ENCODE data around the gene PIK3C2A.

The PIK3C2A gene

GRCh38 chr11:17218403-17218802, 10.6 kb upstream of the PIK3C2A start:
- DNase-seq (ENCODE audit: low read depth in 3 of 3, low spot score in 1 of 3) = no peak

- no peak for DNase-seq (ENCODE audit: low read depth in 3 of 3, low spot score in 1 of 3)
Observed at GRCh38 chr11:17217401-17217800, 9.6 kb upstream of the PIK3C2A start.

GRCh38 chr11:17214338-17214737, 6.6 kb upstream of the PIK3C2A start:
- no peak for DNase-seq (ENCODE audit: low read depth in 3 of 3, low spot score in 1 of 3)

- DNase-seq (ENCODE audit: low read depth in 3 of 3, low spot score in 1 of 3) = no peak
Observed at GRCh38 chr11:17211286-17211685, 3.5 kb upstream of the PIK3C2A start.

- no peak for DNase-seq (ENCODE audit: low read depth in 3 of 3, low spot score in 1 of 3)
Observed at GRCh38 chr11:17209939-17210245, 2.1 kb upstream of the PIK3C2A start.

DNA sequence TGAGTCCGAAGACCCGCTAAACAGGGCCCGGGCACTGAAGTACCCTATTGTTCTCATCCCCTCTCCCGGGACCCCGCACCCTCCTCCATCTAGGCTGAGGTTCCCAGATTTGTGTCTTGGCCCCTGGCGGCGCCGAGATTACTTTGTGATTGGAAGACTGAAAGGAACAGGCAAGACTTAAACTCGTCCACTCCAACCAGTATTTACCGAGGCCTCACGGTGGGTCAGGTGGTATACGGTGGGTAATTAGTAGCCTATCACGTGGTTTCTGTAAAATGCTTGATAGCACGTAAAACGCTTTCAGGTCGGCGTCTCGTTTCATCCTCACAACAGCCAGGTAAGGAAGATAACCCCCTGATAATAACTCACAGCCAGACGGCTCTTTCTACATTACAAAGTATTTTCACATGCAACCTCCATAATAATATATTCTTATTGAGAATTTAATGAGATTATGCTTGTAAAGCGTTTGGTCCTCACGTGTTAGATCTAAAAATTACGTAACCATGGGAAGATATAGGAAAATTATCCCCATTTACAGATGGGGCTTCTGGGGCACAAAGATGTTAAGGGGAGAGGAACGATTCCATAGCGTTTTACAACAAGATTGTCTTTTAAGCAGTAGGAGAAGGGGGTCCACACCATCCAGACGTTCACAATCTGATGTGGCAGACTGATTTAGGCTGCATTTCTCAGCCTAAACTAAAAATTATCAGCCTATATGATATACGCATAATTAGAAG, 642 bp upstream of the PIK3C2A start:
- no peak for DNase-seq (ENCODE audit: low read depth in 3 of 3, low spot score in 1 of 3)

GRCh38 chr11:17206463-17206862, 1.3 kb downstream of the PIK3C2A start:
- no peak for DNase-seq (ENCODE audit: low read depth in 3 of 3, low spot score in 1 of 3)

DNA sequence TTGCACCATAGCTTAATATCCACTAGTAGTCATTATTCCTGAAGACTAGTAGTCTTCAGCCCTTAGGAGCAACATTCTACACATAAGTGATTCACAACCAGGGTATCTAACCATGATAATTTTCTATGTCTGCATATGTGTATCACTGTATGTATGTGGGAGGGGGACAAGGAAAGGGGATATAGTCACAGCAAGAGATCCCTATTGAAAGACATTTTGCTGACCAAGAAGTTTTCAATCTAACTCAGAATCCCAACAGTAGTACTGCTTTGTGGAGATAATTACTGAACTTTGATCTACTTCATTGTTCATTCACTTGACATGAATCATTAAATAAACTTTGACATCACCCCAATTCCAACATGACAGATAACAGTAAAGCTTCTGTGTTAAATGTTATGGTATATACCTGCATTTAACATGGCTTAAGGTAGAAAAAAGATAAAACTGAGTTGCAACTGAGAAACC, 10.3 kb downstream of the PIK3C2A start:
- DNase-seq (ENCODE audit: low read depth in 3 of 3, low spot score in 1 of 3) = no peak

DNA sequence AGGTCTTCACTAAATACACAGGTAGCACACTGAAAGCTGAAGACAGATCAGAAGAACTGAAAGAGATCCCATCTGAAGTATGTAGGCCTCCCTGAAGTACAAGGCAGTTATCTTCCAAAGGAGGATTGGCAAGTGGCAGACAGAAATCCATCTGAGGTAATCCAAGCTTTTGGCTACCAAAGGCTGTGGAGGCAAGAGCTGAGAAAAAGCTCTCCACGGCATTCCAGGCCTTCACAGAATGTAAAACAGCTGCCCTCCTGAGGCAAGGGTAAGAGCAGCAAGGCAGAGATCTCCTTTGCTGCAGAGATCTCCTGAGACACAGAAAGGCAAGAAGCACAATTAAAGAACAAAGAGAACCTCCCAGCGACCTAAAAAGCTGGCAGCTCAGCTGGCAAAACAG, 19.1 kb downstream of the PIK3C2A start:
- no peak for DNase-seq (ENCODE audit: low read depth in 3 of 3, low spot score in 1 of 3)

DNA sequence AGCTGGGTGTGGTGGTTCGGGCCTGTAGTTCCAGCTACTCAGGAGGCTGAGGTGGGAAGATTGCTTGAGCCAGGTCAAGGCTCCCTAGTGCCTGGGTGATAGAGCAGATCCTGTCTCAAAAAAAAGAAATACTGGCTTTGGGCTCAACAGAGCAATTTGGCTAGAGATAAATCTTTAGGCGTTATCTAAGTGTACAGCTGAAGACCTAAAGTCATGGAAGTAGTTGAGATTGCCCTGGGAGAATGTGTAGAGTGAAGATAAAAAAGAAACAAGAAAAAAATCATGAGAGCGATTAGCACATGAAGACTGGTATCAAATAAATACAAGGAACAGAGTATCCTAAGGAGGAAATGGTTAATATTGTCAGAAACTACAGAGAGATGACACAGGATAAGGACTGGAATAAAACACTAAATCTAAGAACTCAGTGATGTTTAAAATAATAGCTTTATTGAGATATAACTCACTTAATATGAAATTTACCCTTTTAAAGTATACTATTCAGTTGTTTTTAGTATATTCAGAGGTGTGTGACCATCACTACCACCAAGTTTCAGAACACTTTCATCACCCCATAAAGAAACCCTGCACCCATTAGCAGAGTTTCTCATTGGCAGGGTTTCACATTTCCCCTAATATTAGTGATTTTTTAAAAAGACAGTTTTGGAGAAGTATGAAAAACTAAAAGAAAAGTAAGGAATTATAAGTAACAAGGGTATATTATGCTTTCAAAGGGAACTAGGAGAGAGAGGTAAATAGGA, 20.7 kb downstream of the PIK3C2A start:
- DNase-seq (ENCODE audit: low read depth in 3 of 3, low spot score in 1 of 3) = no peak

- DNase-seq (ENCODE audit: low read depth in 3 of 3, low spot score in 1 of 3) = no peak
Observed at GRCh38 chr11:17185938-17186337, 21.8 kb downstream of the PIK3C2A start.

DNA sequence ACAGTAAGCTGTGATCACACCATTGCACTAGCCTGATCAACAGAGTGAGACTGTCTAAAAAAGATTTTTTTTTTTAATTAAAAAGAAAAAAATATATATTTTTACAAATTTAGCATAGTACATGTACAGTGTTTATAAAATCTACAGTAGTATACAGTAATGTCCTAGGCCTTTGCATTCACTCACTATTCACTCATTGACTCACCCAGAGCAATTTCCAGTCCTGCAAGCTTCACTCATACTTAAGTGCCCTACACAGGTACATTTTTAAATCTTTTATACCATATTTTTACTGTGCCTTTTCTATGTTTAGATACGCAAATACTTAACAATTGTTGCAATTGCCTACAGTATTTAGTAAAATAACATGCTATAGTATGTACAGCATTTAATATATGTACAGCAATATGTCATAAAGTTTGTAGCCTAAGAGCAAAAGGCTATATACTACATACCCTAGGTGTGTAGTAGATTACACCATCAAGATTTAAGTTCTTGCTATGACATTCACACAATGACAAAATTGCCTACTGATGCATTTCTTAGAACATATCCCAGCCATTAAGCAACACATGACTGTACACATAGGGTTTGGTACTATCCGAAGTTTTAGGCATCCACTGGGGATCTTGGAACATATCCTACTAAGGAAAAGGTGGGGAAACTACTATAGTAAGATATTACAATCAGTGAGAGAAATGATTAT, 22.8 kb downstream of the PIK3C2A start:
- DNase-seq (ENCODE audit: low read depth in 3 of 3, low spot score in 1 of 3) = no peak

DNA sequence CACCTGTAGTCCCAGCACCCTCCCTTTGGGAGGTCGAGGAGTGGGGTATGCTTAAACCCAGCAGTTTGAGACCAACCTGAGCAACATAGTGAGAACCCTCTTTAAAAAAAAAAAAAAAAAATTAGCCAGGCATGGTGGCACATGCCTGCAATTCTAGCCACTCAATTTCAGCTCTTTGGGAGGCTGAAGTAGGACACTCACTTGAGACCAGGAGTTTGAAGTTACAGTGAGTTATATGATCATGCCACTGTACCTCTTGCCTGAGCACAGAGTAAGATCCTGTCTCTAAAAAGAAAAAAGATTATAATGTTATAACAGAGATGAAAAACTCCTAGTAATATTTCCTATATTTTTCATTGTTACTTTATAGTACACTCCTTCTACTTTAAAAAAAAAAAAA, 23.9 kb downstream of the PIK3C2A start:
- no peak for DNase-seq (ENCODE audit: low read depth in 3 of 3, low spot score in 1 of 3)

- no peak for DNase-seq (ENCODE audit: low read depth in 3 of 3, low spot score in 1 of 3)
Observed at GRCh38 chr11:17179970-17180369, 27.8 kb downstream of the PIK3C2A start.

GRCh38 chr11:17173332-17173731, 34.5 kb downstream of the PIK3C2A start:
- DNase-seq (ENCODE audit: low read depth in 3 of 3, low spot score in 1 of 3) = no peak

GRCh38 chr11:17171916-17172315, 35.9 kb downstream of the PIK3C2A start:
- no peak for DNase-seq (ENCODE audit: low read depth in 3 of 3, low spot score in 1 of 3)

GRCh38 chr11:17171343-17171742, 36.4 kb downstream of the PIK3C2A start:
- no peak for DNase-seq (ENCODE audit: low read depth in 3 of 3, low spot score in 1 of 3)

DNA sequence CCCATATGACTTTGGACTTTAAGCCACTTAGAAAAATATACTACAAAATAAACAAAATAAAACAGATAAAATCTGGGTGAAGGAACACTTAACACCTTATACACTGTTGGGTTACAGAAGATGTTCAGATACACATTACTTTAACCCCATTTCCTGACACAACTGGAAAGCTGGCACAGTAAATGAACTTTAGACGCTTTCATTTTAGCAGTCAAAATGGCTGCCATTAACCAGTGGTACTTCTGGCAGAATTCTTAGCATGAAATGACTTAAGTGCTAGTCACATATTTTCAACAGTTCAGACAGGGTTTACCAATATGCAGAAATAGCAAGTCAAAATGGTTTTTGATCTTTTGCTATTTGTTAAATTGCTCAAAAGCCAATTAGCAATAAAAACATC, 37.9 kb downstream of the PIK3C2A start:
- DNase-seq (ENCODE audit: low read depth in 3 of 3, low spot score in 1 of 3) = no peak

GRCh38 chr11:17165247-17165890, 42.4 kb downstream of the PIK3C2A start:
- no peak for DNase-seq (ENCODE audit: low read depth in 3 of 3, low spot score in 1 of 3)

DNA sequence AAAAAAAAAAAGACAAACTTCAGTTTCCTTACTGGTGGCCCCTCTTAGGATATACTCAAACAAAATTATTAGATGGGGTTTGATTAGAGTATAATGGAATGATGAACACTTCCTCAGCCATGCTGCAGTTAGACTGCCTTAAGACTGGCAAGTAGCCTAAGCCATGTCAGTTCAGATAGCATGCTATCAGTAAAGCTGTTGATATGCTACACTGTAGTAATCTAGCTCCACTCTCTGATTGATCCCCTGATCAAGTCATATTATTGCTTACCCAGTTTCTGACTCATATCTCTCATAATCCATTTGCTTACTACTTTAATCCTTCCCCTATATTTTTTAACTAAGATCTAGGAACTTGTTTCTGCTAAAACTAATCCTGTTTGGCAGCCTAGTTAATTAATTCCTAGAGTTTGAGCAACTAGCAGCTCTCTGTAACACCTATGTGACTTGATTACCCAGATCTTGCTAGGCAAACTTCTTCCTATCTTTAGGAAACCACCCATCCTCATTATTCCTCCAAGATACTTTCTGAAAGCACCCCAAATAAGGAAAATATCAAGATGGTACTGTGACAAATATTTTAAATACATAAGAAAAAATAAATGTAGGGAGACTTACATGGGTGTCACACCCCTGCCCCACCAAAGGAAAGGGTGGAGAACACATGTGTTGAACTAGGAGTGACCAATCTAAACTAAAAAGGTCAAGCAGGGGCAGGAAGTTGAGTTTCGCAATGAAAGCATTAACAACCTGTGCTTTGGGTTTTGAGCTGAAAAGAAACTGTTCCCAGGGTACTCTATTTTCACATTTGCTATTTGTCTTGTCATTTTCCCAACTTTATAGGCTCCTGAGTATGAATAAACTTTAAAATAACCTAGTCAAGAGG, 43.2 kb downstream of the PIK3C2A start:
- DNase-seq (ENCODE audit: low read depth in 3 of 3, low spot score in 1 of 3) = no peak

DNA sequence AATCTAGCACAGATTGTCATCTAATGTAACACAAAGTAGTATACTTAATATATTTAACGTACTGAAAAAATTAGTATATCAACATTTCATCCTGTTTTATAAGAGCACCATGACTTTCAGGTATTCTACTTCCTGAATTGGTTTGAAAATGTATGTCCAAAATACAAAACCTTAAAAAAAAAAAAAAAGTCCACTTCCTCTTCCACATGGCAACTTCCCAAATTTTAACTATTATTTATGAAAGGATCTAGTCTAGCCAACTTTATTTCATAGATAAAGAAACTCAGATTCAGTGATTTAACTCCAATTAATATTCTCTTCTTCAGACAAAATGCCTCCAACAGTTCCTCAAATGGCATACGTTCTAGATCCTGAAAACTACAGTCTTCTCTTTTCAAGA, 44.0 kb downstream of the PIK3C2A start:
- DNase-seq (ENCODE audit: low read depth in 3 of 3, low spot score in 1 of 3) = no peak
